Activated T-cell treated with anti-CD3 and anti-CD28 coated beads, Interleukin-2, amount 50 U/mL, for 72 hours (primary cell): ENCODE measurements around the gene RUNX2. TPM values are rescaled to one million over a fixed set of nuclear protein-coding genes. Genes with fewer than 3 reads are reported as not detected.

ENCODE experiments used
- ATAC-seq, 2 donors: fragments of 150-1000 bp; cut with Tn5 transposase; replicated peaks in 1 of 2; 2 replicates each; pipeline ENCODE4 v1.10.0; 2021; ENCODE audit warnings: moderate library complexity in 2 of 2, mild to moderate bottlenecking in 1 of 2
- DNase-seq, 2 donors: peaks; one replicate each; pipeline ENCODE4 v3.0.0; 2021 to 2022; ENCODE audit warnings: mixed read lengths in 1 of 2
- H3K27ac Mint-ChIP-seq: one replicate; pipeline ENCODE4 v1.8.0; 2022; ENCODE audit warnings: mild to moderate bottlenecking, moderate library complexity, mixed read lengths
- H3K27me3 Mint-ChIP-seq: one replicate; pipeline ENCODE4 v1.8.0; 2022; ENCODE audit warnings: low read depth, mixed read lengths
- H3K36me3 Mint-ChIP-seq, 2 donors: one replicate each; pipeline ENCODE4 v1.8.0; 2022; ENCODE audit warnings: mixed read lengths in 2 of 2, mild to moderate bottlenecking in 1 of 2; ENCODE audit not compliant: insufficient read depth in 2 of 2
- H3K4me1 Mint-ChIP-seq: one replicate; pipeline ENCODE4 v1.8.0; 2022; ENCODE audit warnings: low read depth, mixed read lengths
- H3K4me3 Mint-ChIP-seq, 2 donors: one replicate each; pipeline ENCODE4 v1.8.0; 2022; ENCODE audit warnings: mild to moderate bottlenecking in 2 of 2, mixed read lengths in 2 of 2, moderate library complexity in 2 of 2
- H3K9me3 Mint-ChIP-seq, 2 donors: one replicate each; pipeline ENCODE4 v1.8.0; 2022; ENCODE audit warnings: mixed read lengths in 2 of 2
- total RNA-seq, 2 donors: library from RNA; stranded (reverse); gene quantifications; one replicate each; pipeline ENCODE4 v1.2.3, GENCODE V29; 2022

Gene RUNX2
- total RNA-seq, 2 donors from 2014 or later = 39.3 to 61.1 TPM

- Mint-ChIP-seq H3K4me1 (peaks cover 93% of the 10 kb centered on the region), H3K4me3 (peak overlapping the region; percentile 61 to 95), H3K27me3 (no peaks in the 10 kb centered on the region), H3K36me3 (peaks cover 6 to 44% of the 10 kb centered on the region in 2 donors), H3K9me3 (no peaks in the 10 kb centered on the region), H3K27ac (peak overlapping the region; percentile 100)
- DNase-seq (no peak), ATAC-seq (peak in 1 of 2 donors; percentile 18)
Observed at GRCh38 chr6:45433533-45434380, 105.6 kb downstream of the RUNX2 start.

GRCh38 chr6:45434381-45434700 is 106.2 kb downstream of the RUNX2 start:
- peak overlapping the region; percentile 61 to 95 for H3K4me3 Mint-ChIP-seq
- H3K27me3 Mint-ChIP-seq = no peaks in the 10 kb centered on the region
- peaks cover 93% of the 10 kb centered on the region for H3K4me1 Mint-ChIP-seq
- peak; percentile 34 to 41 for ATAC-seq
- peaks cover 7 to 38% of the 10 kb centered on the region in 2 donors for H3K36me3 Mint-ChIP-seq
- DNase-seq = no peak
- H3K9me3 Mint-ChIP-seq = no peaks in the 10 kb centered on the region
- peak overlapping the region; percentile 100 for H3K27ac Mint-ChIP-seq

- peaks cover 93% of the 10 kb centered on the region for H3K4me1 Mint-ChIP-seq
- peak overlapping the region; percentile 75 to 94 for H3K4me3 Mint-ChIP-seq
- peak overlapping the region; percentile 97 for H3K27ac Mint-ChIP-seq
- peaks cover 15 to 46% of the 10 kb centered on the region in 2 donors for H3K36me3 Mint-ChIP-seq
- peak; percentile 90 to 96 for ATAC-seq
- no peaks in the 10 kb centered on the region for H3K9me3 Mint-ChIP-seq
- H3K27me3 Mint-ChIP-seq = no peaks in the 10 kb centered on the region
- peak; percentile 59 to 63 for DNase-seq
Observed at GRCh38 chr6:45436544-45437438, 108.7 kb downstream of the RUNX2 start.

GRCh38 chr6:45437439-45437815 is 109.3 kb downstream of the RUNX2 start:
- Mint-ChIP-seq H3K27me3 (no peaks in the 10 kb centered on the region), H3K9me3 (no peaks in the 10 kb centered on the region), H3K4me3 (peak overlapping the region; percentile 75 to 94), H3K4me1 (peaks cover 93% of the 10 kb centered on the region), H3K27ac (peak overlapping the region; percentile 97), H3K36me3 (peaks cover 15 to 45% of the 10 kb centered on the region in 2 donors)
- no peak for DNase-seq
- ATAC-seq = no peak

GRCh38 chr6:45438151-45438550 is 110.0 kb downstream of the RUNX2 start:
- Mint-ChIP-seq H3K36me3 (peaks cover 19 to 51% of the 10 kb centered on the region in 2 donors), H3K27ac (peak overlapping the region; percentile 97)
- no peak for ATAC-seq

GRCh38 chr6:45438849-45439406 is 110.8 kb downstream of the RUNX2 start:
- no peak for ATAC-seq
- Mint-ChIP-seq H3K36me3 (peaks cover 23 to 54% of the 10 kb centered on the region in 2 donors), H3K9me3 (no peaks in the 10 kb centered on the region), H3K27me3 (no peaks in the 10 kb centered on the region), H3K4me3 (peak overlapping the region in 1 of 2 donors; percentile 69), H3K4me1 (peaks cover 89% of the 10 kb centered on the region), H3K27ac (peak overlapping the region; percentile 80)
- no peak for DNase-seq

More at GRCh38 chr6:45438151-45438550, 110.0 kb downstream of the RUNX2 start:
- no peaks in the 10 kb centered on the region for H3K9me3 Mint-ChIP-seq
- H3K4me1 Mint-ChIP-seq = peaks cover 93% of the 10 kb centered on the region
- no peaks in the 10 kb centered on the region for H3K27me3 Mint-ChIP-seq
- no peak for DNase-seq
- peak overlapping the region; percentile 75 to 94 for H3K4me3 Mint-ChIP-seq

GRCh38 chr6:45439459-45439858 is 111.3 kb downstream of the RUNX2 start:
- DNase-seq = no peak
- no peaks in the 10 kb centered on the region for H3K9me3 Mint-ChIP-seq
- H3K36me3 Mint-ChIP-seq = peaks cover 26 to 51% of the 10 kb centered on the region in 2 donors
- no peaks in the 10 kb centered on the region for H3K27me3 Mint-ChIP-seq
- H3K4me3 Mint-ChIP-seq = peak overlapping the region in 1 of 2 donors; percentile 69
- no peak for ATAC-seq
- H3K27ac Mint-ChIP-seq = peak overlapping the region; percentile 80
- H3K4me1 Mint-ChIP-seq = peaks cover 89% of the 10 kb centered on the region

- H3K27ac Mint-ChIP-seq = peak overlapping the region; percentile 80
- no peaks in the 10 kb centered on the region for H3K27me3 Mint-ChIP-seq
- H3K4me3 Mint-ChIP-seq = peak overlapping the region in 1 of 2 donors; percentile 69
- no peaks in the 10 kb centered on the region for H3K9me3 Mint-ChIP-seq
- peaks cover 29 to 50% of the 10 kb centered on the region in 2 donors for H3K36me3 Mint-ChIP-seq
- ATAC-seq (no peak), DNase-seq (no peak)
- peaks cover 92% of the 10 kb centered on the region for H3K4me1 Mint-ChIP-seq
Observed at GRCh38 chr6:45439861-45440388, 111.8 kb downstream of the RUNX2 start.

GRCh38 chr6:45441851-45442453 is 113.8 kb downstream of the RUNX2 start:
- Mint-ChIP-seq H3K9me3 (no peaks in the 10 kb centered on the region), H3K36me3 (peaks cover 31 to 52% of the 10 kb centered on the region in 2 donors)

GRCh38 chr6:45442716-45443115 is 114.6 kb downstream of the RUNX2 start:
- peak overlapping the region in 1 of 2 donors; percentile 82 for H3K4me3 Mint-ChIP-seq

More at GRCh38 chr6:45441851-45442453, 113.8 kb downstream of the RUNX2 start:
- no peaks in the 10 kb centered on the region for H3K27me3 Mint-ChIP-seq
- ATAC-seq = peak; percentile 73 to 75
- peak overlapping the region; percentile 93 for H3K27ac Mint-ChIP-seq
- peak; percentile 15 to 27 for DNase-seq
- peak overlapping the region; percentile 49 to 82 for H3K4me3 Mint-ChIP-seq
- peaks cover 95% of the 10 kb centered on the region for H3K4me1 Mint-ChIP-seq

GRCh38 chr6:45445364-45445748 is 117.2 kb downstream of the RUNX2 start:
- ATAC-seq (no peak), DNase-seq (no peak)
- Mint-ChIP-seq H3K27me3 (no peaks in the 10 kb centered on the region), H3K4me1 (peaks cover 93% of the 10 kb centered on the region), H3K9me3 (no peaks in the 10 kb centered on the region), H3K27ac (peak overlapping the region; percentile 100), H3K36me3 (peaks cover 30 to 57% of the 10 kb centered on the region in 2 donors), H3K4me3 (peak overlapping the region; percentile 66 to 76)

More at GRCh38 chr6:45442716-45443115, 114.6 kb downstream of the RUNX2 start:
- peaks cover 93% of the 10 kb centered on the region for H3K4me1 Mint-ChIP-seq
- ATAC-seq (no peak), DNase-seq (no peak)
- H3K27me3 Mint-ChIP-seq = no peaks in the 10 kb centered on the region
- H3K27ac Mint-ChIP-seq = peak overlapping the region; percentile 93
- no peaks in the 10 kb centered on the region for H3K9me3 Mint-ChIP-seq
- peaks cover 34 to 49% of the 10 kb centered on the region in 2 donors for H3K36me3 Mint-ChIP-seq
